ENCODE measurements around the gene TIAM2. TPM values are rescaled to one million over a fixed set of nuclear protein-coding genes. Genes with fewer than 3 reads are reported as not detected.

Gene TIAM2
- total and polyA plus RNA-seq, 2 experiments from 2014 or later = 14.2 to 24.4 TPM

DNA sequence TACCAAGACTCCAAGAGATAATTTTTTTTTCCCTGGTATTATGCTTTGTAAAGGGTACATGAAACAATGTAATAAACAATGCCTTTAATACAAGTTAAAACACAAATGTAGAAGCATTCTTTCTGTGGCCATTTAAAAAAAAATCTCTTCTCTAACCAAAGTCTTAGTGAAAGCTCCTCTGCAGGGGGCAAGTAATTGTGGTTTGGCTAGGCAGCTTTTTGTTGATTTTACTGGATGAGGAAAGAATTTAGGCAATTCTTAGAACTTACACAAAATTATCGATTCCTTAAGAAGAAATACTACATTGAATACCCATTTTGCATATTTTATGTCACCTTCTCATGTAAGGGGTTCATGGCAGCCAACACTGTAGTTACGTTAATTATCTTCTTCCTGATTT lies 306.8 kb downstream of the TIAM2 start:
- ATAC-seq (no peak), DNase-seq (ENCODE audit: low spot score) (peak; percentile 10)
- peaks cover 41% of the 10 kb centered on the region for H3K36me3 Mint-ChIP-seq (ENCODE audit: low read depth)
- Histone ChIP-seq H3F3A (replicated peaks; ENCODE audit: low read depth) (no peaks in the 10 kb centered on the region), H3K27me3 (ENCODE audit: insufficient read depth) (no peaks in the 10 kb centered on the region), H3K36me3 (ENCODE audit: insufficient read depth) (peaks cover 12% of the 10 kb centered on the region; the same call in 1 of the 2 replicates), H3K4me3 (no peak overlapping the region), H3K4me2 (no peak overlapping the region), H3K9me2 (ENCODE audit: insufficient read depth) (no peaks in the 10 kb centered on the region), H3K27ac (ENCODE audit: low read depth) (no peak overlapping the region), H2AFZ (no peak overlapping the region), H3K4me1 (ENCODE audit: insufficient read depth) (peaks cover 10% of the 10 kb centered on the region), H3K79me2 (replicated peaks; ENCODE audit: insufficient read depth) (peaks cover 36% of the 10 kb centered on the region), H4K20me1 (replicated peaks; ENCODE audit: insufficient read depth) (peaks cover 12% of the 10 kb centered on the region; the same call in 1 of the 2 replicates)
- peaks cover 13% of the 10 kb centered on the region; the same call in 2 of the 3 replicates for H3K4me1 Mint-ChIP-seq
- no peak overlapping the region for H3K27ac Mint-ChIP-seq
- TF ChIP-seq JUNB (IDR thresholded peaks at IDR 0.05; ENCODE audit: unreplicated experiment) (no peak), CREB1 (CRISPR knock-in tag; IDR thresholded peaks at IDR 0.05; ENCODE audit: low read depth) (no peak), STAT1 (IDR thresholded peaks at IDR 0.05; ENCODE audit: unreplicated experiment) (no peak), EZH2phosphoT487 (IDR thresholded peaks at IDR 0.05; ENCODE audit: unreplicated experiment) (no peak), EZH2 (IDR thresholded peaks at IDR 0.05; ENCODE audit: low read depth, unreplicated experiment) (no peak), NANOG (IDR thresholded peaks at IDR 0.05; ENCODE audit: borderline replicate concordance) (no peak), ZNF114 (CRISPR knock-in tag; IDR thresholded peaks at IDR 0.05) (no peak), ZNF331 (CRISPR knock-in tag; IDR thresholded peaks at IDR 0.05; ENCODE audit: low read depth) (no peak), POLR2AphosphoS5 (IDR thresholded peaks at IDR 0.05; ENCODE audit: low read depth) (no peak)
- TF ChIP-seq, protein P1, sequence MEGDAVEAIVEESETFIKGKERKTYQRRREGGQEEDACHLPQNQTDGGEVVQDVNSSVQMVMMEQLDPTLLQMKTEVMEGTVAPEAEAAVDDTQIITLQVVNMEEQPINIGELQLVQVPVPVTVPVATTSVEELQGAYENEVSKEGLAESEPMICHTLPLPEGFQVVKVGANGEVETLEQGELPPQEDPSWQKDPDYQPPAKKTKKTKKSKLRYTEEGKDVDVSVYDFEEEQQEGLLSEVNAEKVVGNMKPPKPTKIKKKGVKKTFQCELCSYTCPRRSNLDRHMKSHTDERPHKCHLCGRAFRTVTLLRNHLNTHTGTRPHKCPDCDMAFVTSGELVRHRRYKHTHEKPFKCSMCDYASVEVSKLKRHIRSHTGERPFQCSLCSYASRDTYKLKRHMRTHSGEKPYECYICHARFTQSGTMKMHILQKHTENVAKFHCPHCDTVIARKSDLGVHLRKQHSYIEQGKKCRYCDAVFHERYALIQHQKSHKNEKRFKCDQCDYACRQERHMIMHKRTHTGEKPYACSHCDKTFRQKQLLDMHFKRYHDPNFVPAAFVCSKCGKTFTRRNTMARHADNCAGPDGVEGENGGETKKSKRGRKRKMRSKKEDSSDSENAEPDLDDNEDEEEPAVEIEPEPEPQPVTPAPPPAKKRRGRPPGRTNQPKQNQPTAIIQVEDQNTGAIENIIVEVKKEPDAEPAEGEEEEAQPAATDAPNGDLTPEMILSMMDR (conservative IDR thresholded peaks at IDR 0.05; ENCODE audit: low read depth in 2 of 2) = no peak
- TF ChIP-seq, protein P2, sequence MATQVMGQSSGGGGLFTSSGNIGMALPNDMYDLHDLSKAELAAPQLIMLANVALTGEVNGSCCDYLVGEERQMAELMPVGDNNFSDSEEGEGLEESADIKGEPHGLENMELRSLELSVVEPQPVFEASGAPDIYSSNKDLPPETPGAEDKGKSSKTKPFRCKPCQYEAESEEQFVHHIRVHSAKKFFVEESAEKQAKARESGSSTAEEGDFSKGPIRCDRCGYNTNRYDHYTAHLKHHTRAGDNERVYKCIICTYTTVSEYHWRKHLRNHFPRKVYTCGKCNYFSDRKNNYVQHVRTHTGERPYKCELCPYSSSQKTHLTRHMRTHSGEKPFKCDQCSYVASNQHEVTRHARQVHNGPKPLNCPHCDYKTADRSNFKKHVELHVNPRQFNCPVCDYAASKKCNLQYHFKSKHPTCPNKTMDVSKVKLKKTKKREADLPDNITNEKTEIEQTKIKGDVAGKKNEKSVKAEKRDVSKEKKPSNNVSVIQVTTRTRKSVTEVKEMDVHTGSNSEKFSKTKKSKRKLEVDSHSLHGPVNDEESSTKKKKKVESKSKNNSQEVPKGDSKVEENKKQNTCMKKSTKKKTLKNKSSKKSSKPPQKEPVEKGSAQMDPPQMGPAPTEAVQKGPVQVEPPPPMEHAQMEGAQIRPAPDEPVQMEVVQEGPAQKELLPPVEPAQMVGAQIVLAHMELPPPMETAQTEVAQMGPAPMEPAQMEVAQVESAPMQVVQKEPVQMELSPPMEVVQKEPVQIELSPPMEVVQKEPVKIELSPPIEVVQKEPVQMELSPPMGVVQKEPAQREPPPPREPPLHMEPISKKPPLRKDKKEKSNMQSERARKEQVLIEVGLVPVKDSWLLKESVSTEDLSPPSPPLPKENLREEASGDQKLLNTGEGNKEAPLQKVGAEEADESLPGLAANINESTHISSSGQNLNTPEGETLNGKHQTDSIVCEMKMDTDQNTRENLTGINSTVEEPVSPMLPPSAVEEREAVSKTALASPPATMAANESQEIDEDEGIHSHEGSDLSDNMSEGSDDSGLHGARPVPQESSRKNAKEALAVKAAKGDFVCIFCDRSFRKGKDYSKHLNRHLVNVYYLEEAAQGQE (IDR thresholded peaks at IDR 0.05; ENCODE audit: unreplicated experiment) = no peak
- TF ChIP-seq, protein P3, sequence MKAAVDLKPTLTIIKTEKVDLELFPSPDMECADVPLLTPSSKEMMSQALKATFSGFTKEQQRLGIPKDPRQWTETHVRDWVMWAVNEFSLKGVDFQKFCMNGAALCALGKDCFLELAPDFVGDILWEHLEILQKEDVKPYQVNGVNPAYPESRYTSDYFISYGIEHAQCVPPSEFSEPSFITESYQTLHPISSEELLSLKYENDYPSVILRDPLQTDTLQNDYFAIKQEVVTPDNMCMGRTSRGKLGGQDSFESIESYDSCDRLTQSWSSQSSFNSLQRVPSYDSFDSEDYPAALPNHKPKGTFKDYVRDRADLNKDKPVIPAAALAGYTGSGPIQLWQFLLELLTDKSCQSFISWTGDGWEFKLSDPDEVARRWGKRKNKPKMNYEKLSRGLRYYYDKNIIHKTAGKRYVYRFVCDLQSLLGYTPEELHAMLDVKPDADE (IDR thresholded peaks at IDR 0.05) = no peak
- TF ChIP-seq, protein P4, sequence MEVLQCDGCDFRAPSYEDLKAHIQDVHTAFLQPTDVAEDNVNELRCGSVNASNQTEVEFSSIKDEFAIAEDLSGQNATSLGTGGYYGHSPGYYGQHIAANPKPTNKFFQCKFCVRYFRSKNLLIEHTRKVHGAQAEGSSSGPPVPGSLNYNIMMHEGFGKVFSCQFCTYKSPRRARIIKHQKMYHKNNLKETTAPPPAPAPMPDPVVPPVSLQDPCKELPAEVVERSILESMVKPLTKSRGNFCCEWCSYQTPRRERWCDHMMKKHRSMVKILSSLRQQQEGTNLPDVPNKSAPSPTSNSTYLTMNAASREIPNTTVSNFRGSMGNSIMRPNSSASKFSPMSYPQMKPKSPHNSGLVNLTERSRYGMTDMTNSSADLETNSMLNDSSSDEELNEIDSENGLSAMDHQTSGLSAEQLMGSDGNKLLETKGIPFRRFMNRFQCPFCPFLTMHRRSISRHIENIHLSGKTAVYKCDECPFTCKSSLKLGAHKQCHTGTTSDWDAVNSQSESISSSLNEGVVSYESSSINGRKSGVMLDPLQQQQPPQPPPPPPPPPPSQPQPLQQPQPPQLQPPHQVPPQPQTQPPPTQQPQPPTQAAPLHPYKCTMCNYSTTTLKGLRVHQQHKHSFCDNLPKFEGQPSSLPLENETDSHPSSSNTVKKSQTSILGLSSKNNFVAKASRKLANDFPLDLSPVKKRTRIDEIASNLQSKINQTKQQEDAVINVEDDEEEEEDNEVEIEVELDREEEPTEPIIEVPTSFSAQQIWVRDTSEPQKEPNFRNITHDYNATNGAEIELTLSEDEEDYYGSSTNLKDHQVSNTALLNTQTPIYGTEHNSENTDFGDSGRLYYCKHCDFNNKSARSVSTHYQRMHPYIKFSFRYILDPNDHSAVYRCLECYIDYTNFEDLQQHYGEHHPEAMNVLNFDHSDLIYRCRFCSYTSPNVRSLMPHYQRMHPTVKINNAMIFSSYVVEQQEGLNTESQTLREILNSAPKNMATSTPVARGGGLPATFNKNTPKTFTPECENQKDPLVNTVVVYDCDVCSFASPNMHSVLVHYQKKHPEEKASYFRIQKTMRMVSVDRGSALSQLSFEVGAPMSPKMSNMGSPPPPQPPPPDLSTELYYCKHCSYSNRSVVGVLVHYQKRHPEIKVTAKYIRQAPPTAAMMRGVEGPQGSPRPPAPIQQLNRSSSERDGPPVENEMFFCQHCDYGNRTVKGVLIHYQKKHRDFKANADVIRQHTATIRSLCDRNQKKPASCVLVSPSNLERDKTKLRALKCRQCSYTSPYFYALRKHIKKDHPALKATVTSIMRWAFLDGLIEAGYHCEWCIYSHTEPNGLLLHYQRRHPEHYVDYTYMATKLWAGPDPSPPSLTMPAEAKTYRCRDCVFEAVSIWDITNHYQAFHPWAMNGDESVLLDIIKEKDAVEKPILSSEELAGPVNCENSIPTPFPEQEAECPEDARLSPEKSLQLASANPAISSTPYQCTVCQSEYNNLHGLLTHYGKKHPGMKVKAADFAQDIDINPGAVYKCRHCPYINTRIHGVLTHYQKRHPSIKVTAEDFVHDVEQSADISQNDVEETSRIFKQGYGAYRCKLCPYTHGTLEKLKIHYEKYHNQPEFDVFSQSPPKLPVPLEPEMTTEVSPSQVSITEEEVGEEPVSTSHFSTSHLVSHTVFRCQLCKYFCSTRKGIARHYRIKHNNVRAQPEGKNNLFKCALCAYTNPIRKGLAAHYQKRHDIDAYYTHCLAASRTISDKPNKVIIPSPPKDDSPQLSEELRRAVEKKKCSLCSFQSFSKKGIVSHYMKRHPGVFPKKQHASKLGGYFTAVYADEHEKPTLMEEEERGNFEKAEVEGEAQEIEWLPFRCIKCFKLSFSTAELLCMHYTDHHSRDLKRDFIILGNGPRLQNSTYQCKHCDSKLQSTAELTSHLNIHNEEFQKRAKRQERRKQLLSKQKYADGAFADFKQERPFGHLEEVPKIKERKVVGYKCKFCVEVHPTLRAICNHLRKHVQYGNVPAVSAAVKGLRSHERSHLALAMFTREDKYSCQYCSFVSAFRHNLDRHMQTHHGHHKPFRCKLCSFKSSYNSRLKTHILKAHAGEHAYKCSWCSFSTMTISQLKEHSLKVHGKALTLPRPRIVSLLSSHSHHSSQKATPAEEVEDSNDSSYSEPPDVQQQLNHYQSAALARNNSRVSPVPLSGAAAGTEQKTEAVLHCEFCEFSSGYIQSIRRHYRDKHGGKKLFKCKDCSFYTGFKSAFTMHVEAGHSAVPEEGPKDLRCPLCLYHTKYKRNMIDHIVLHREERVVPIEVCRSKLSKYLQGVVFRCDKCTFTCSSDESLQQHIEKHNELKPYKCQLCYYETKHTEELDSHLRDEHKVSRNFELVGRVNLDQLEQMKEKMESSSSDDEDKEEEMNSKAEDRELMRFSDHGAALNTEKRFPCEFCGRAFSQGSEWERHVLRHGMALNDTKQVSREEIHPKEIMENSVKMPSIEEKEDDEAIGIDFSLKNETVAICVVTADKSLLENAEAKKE (CRISPR knock-in tag; IDR thresholded peaks at IDR 0.05) = no peak
- no peak overlapping the region for H3K4me3 Mint-ChIP-seq
- H3K9me3 Mint-ChIP-seq = no peaks in the 10 kb centered on the region
- peaks cover 4% of the 10 kb centered on the region for H3K27me3 Mint-ChIP-seq (ENCODE audit: insufficient read depth, low read depth, poor library complexity)
